CD14-positive monocyte (primary cell): ENCODE results near the gene KIAA0232. TPM values are rescaled to one million over a fixed set of nuclear protein-coding genes. Genes with fewer than 3 reads are reported as not detected.
A peak's percentile ranks its signal among the peaks of the same experiment; 100 is the strongest.

Experiments
- DNase-seq, 3 donors: peaks; one replicate each; pipeline ENCODE4 v3.0.0-alpha.2; 2011 to 2022
- H2AFZ ChIP-seq: 2 replicates; pipeline ENCODE4 v1.6.0; 2012; ENCODE audit warnings: mild to moderate bottlenecking, low read depth, low read length, inconsistent platforms; ENCODE audit not compliant: insufficient read depth, poor library complexity, severe bottlenecking
- H3K27ac ChIP-seq, 2 donors: 1 replicate in 1 of 2; 2 replicates in 1 of 2; pipeline ENCODE4 v1.5.1; 2012 to 2013; ENCODE audit warnings: low read length in 2 of 2, control low read depth in 1 of 2, inconsistent platforms in 1 of 2, low read depth in 1 of 2, mild to moderate bottlenecking in 1 of 2
- H3K27me3 ChIP-seq, 2 donors: one replicate each; pipeline versions ENCODE4 v1.6.0 to v1.6.1; 2011 to 2013; ENCODE audit warnings: low read length in 2 of 2; ENCODE audit not compliant: control insufficient read depth in 2 of 2, insufficient read depth in 2 of 2
- H3K36me3 ChIP-seq, 2 donors: replicated peaks in 1 of 2; 1 replicate in 1 of 2; 2 replicates in 1 of 2; pipeline versions ENCODE4 v1.5.1 to v1.6.1; 2012 to 2013; ENCODE audit warnings: low read length in 2 of 2, control low read depth in 1 of 2, inconsistent platforms in 1 of 2, mild to moderate bottlenecking in 1 of 2; ENCODE audit not compliant: insufficient read depth in 2 of 2, control insufficient read depth in 1 of 2
- H3K4me1 ChIP-seq, 2 donors: 1 replicate in 1 of 2; 2 replicates in 1 of 2; pipeline versions ENCODE4 v1.5.1 to v1.6.1; 2012 to 2013; ENCODE audit warnings: low read length in 2 of 2, control low read depth in 1 of 2, inconsistent platforms in 1 of 2, mild to moderate bottlenecking in 1 of 2, moderate library complexity in 1 of 2; ENCODE audit not compliant: insufficient read depth in 2 of 2, control insufficient read depth in 1 of 2
- H3K4me2 ChIP-seq: replicated peaks from 2 replicates; pipeline ENCODE3; 2012; ENCODE audit warnings: low read length, moderate library complexity, mild to moderate bottlenecking; ENCODE audit not compliant: poor library complexity, severe bottlenecking; ENCODE audit errors: extremely low read depth
- H3K4me3 ChIP-seq, 3 experiments: fragments of 200-600 bp in 1 of 3; sonication (generic) in 1 of 3; replicated peaks in 1 of 3; 1 replicate in 2 of 3; 2 replicates in 1 of 3; pipeline ENCODE4 v1.5.1; 2011 to 2013; ENCODE audit warnings: low read length in 3 of 3, mild to moderate bottlenecking in 3 of 3, control low read depth in 2 of 3, low read depth in 2 of 3, inconsistent platforms in 1 of 3, moderate library complexity in 1 of 3
- H3K79me2 ChIP-seq: 2 replicates; pipeline ENCODE4 v1.6.0; 2012; ENCODE audit warnings: mild to moderate bottlenecking, control low read depth, inconsistent platforms, low read length, moderate library complexity; ENCODE audit not compliant: insufficient read depth
- H3K9ac ChIP-seq: 2 replicates; pipeline ENCODE4 v1.6.0; 2017; ENCODE audit warnings: low read length, mild to moderate bottlenecking; ENCODE audit not compliant: insufficient read depth, poor library complexity, severe bottlenecking
- H3K9me3 ChIP-seq, 2 donors: replicated peaks in 1 of 2; 1 replicate in 1 of 2; 2 replicates in 1 of 2; pipeline versions ENCODE4 v1.5.1 to v1.6.1; 2012 to 2013; ENCODE audit warnings: low read length in 2 of 2, control low read depth in 1 of 2; ENCODE audit not compliant: control insufficient read depth in 1 of 2, insufficient read depth in 1 of 2
- H4K20me1 ChIP-seq: 2 replicates; pipeline ENCODE4 v1.6.0; 2012; ENCODE audit warnings: mild to moderate bottlenecking, low read length, control low read depth, moderate library complexity; ENCODE audit not compliant: insufficient read depth
- H3K27ac Mint-ChIP-seq, 7 donors: one replicate each; pipeline ENCODE4 v1.8.0; 2020; ENCODE audit warnings: mild to moderate bottlenecking in 7 of 7, mixed read lengths in 7 of 7, moderate library complexity in 6 of 7, inconsistent platforms in 2 of 7
- H3K27me3 Mint-ChIP-seq, 3 donors: one replicate each; pipeline ENCODE4 v1.8.0; 2021 to 2022; ENCODE audit warnings: low read depth in 3 of 3, mild to moderate bottlenecking in 3 of 3, mixed read lengths in 3 of 3, moderate library complexity in 3 of 3, inconsistent platforms in 1 of 3
- H3K36me3 Mint-ChIP-seq, 2 donors: one replicate each; pipeline ENCODE4 v1.8.0; 2020; ENCODE audit warnings: mixed read lengths in 2 of 2, inconsistent platforms in 1 of 2, mild to moderate bottlenecking in 1 of 2
- H3K4me1 Mint-ChIP-seq: one replicate; pipeline ENCODE4 v1.8.0; 2020; ENCODE audit warnings: mild to moderate bottlenecking, mixed read lengths
- H3K4me3 Mint-ChIP-seq, 2 donors: one replicate each; pipeline ENCODE4 v1.8.0; 2020; ENCODE audit warnings: mild to moderate bottlenecking in 2 of 2, mixed read lengths in 2 of 2, moderate library complexity in 1 of 2
- H3K9me3 Mint-ChIP-seq, 7 donors: one replicate each; pipeline ENCODE4 v1.8.0; 2020 to 2022; ENCODE audit warnings: mixed read lengths in 7 of 7, mild to moderate bottlenecking in 6 of 7, moderate library complexity in 6 of 7, inconsistent platforms in 2 of 7
- WGBS: methylation state at CpG from one replicate; pipeline ENCODE4 v1.1.5; 2013; ENCODE audit warnings: missing lambda C conversion rate; ENCODE audit not compliant: insufficient coverage; 5-methylcytosine and 5-hydroxymethylcytosine counted together
- intact Hi-C, 2 donors: fragments of 100-400 bp; cut with micrococcal nuclease; formaldehyde crosslinking; loops; one replicate each; pipeline versions ENCODE4 v1.15.0 to v1.15.1; 2023
- polyA plus RNA-seq, 3 donors: library from polyadenylated mRNA; depleted of rRNA in 1 of 3; unstranded in 2 of 3; stranded (reverse) in 1 of 3; fragments of 300-500 nt in 2 of 3; fragments of >200 nt in 1 of 3; fragmentation: Illumina TruSeq in 2 of 3; gene quantifications; 1 replicate in 2 of 3; 2 replicates in 1 of 3; pipeline ENCODE4 v1.2.3, GENCODE V29; 2012 to 2021
- TF ChIP-seq, protein P1 (sequence below): fragments of 200-600 bp; IDR thresholded peaks from one replicate; pipeline ENCODE4 v1.8.0; 2022; ENCODE audit warnings: antibody characterized with exemption, mild to moderate bottlenecking

Gene KIAA0232
- polyA plus RNA-seq, 3 donors: 12.3 to 27.3 (median 20.6) TPM

DNA sequence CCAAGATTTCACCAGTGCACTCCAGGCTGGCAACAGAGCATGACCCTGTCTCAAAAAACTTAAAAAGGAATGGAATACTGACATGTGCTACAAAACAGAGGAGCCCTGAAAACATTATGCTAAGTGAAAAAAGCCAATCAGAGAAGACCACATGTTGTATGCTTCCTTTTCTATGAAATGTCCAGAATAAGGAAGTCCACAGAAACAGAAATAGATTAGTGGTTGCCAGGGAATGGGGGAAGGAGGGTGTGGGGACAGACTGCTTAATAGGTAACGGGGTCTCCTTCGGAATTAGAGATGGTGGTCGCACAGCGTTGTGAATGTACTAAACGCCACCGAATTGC is 30.1 kb upstream of the KIAA0232 start:
- H2AFZ ChIP-seq: peak overlapping the region; percentile 48
- H4K20me1 ChIP-seq: no peaks in the 10 kb centered on the region
- H3K9me3 Mint-ChIP-seq: no peaks in the 10 kb centered on the region
- DNase-seq: peak; percentile 20 to 34 (median 25)
- intact Hi-C loops: no loop called here
- H3K4me1 Mint-ChIP-seq: peaks cover 20% of the 10 kb centered on the region
- peaks cover 0 to 4% (median 2%) of the 10 kb centered on the region in 3 donors for H3K27me3 Mint-ChIP-seq
- no peaks in the 10 kb centered on the region for H3K36me3 Mint-ChIP-seq
- H3K4me2 ChIP-seq: peak overlapping the region; percentile 28
- no peaks in the 10 kb centered on the region for H3K36me3 ChIP-seq
- H3K4me3 Mint-ChIP-seq: peak overlapping the region in 1 of 2 donors; percentile 79
- 53% methylated on average over 6 of the region's 6 CpGs for WGBS
- peak overlapping the region in 1 of 2 donors; percentile 40 for H3K27ac ChIP-seq
- H3K4me1 ChIP-seq: peaks cover 20 to 23% of the 10 kb centered on the region in 2 donors
- no peak overlapping the region for H3K9ac ChIP-seq
- H3K27me3 ChIP-seq: no peaks in the 10 kb centered on the region
- TF ChIP-seq, protein P1, sequence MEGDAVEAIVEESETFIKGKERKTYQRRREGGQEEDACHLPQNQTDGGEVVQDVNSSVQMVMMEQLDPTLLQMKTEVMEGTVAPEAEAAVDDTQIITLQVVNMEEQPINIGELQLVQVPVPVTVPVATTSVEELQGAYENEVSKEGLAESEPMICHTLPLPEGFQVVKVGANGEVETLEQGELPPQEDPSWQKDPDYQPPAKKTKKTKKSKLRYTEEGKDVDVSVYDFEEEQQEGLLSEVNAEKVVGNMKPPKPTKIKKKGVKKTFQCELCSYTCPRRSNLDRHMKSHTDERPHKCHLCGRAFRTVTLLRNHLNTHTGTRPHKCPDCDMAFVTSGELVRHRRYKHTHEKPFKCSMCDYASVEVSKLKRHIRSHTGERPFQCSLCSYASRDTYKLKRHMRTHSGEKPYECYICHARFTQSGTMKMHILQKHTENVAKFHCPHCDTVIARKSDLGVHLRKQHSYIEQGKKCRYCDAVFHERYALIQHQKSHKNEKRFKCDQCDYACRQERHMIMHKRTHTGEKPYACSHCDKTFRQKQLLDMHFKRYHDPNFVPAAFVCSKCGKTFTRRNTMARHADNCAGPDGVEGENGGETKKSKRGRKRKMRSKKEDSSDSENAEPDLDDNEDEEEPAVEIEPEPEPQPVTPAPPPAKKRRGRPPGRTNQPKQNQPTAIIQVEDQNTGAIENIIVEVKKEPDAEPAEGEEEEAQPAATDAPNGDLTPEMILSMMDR: no peak
- peak overlapping the region in 1 of 3 experiments; percentile 26 for H3K4me3 ChIP-seq
- H3K27ac Mint-ChIP-seq: peak overlapping the region; percentile 32 to 76 (median 66)
- H3K79me2 ChIP-seq: no peaks in the 10 kb centered on the region
- H3K9me3 ChIP-seq: no peaks in the 10 kb centered on the region

DNA sequence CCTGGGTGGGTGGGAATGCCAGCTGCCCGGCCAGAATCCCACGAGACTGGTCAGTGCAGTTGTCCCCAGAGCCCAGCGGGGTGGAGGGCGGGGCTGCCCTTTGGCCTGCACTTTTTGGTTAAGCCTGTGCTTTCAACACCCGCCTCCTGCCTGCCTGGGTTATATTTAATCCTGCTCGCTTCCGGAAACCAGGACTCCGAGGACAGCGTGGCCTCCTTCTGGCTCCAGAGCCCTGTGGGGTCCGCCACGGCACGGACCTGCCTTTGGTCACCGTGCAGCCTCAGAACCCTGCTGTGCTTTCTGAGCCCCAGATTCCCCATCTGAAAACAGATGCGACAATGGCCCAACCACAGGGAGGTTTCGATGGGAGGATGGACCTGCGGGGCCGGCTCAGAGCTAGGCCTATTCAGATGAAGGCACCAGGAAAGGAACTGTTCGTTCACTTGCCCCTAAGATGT is 29.4 kb upstream of the KIAA0232 start:
- Mint-ChIP-seq H3K9me3 (no peaks in the 10 kb centered on the region), H3K27me3 (peaks cover 0 to 4% (median 2%) of the 10 kb centered on the region in 3 donors), H3K27ac (peak overlapping the region in 2 of 7 donors; percentile 18 to 33), H3K4me1 (peaks cover 20% of the 10 kb centered on the region), H3K36me3 (no peaks in the 10 kb centered on the region), H3K4me3 (no peak overlapping the region)
- TF ChIP-seq, protein P1: no peak
- Histone ChIP-seq H3K27me3 (no peaks in the 10 kb centered on the region), H3K36me3 (no peaks in the 10 kb centered on the region), H2AFZ (peak overlapping the region; percentile 48), H3K9ac (no peak overlapping the region), H3K9me3 (no peaks in the 10 kb centered on the region), H4K20me1 (no peaks in the 10 kb centered on the region), H3K27ac (peak overlapping the region in 1 of 2 donors; percentile 40), H3K4me1 (peaks cover 20 to 23% of the 10 kb centered on the region in 2 donors), H3K79me2 (no peaks in the 10 kb centered on the region), H3K4me3 (no peak overlapping the region), H3K4me2 (peak overlapping the region; percentile 28)
- intact Hi-C loops: no loop called here
- DNase-seq: no peak
- 92% methylated on average over 18 of the region's 18 CpGs for WGBS
